PC-9 (cell line): Measurements from ENCODE around the gene CPVL.

Source experiments
- EZH2 ChIP-seq: fragments of 200-600 bp; sonication (generic); IDR thresholded peaks from 2 replicates; pipeline ENCODE4 v1.8.0; 2017; ENCODE audit warnings: antibody characterized with exemption, low read depth
- TF ChIP-seq, protein P1 (sequence below): fragments of 200-600 bp; sonication (generic); conservative IDR thresholded peaks from 2 replicates; pipeline ENCODE4 v1.6.1; 2017; ENCODE audit warnings: mixed run types, antibody characterized with exemption, mild to moderate bottlenecking, moderate library complexity

DNA sequence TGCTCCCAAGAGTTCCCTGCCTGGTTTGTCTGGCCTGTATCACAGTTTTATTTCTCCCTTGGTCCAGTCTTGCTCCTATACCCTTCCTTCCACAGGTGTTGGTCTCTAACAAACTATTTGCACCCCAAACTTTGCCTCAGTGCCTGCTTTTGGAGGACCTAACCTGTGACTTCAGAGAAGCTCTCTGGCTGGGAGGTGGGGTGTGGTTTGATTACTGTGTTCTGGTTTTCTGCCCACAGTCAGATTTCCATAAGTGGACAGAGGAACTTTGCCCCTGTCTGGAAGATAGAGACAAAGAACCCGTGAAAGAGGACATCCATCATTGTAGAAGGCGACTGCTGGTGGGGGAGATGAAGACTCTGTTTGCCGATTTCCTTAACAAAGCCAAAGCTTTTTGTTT lies 132.4 kb downstream of the CPVL start:
- TF ChIP-seq, protein P1, sequence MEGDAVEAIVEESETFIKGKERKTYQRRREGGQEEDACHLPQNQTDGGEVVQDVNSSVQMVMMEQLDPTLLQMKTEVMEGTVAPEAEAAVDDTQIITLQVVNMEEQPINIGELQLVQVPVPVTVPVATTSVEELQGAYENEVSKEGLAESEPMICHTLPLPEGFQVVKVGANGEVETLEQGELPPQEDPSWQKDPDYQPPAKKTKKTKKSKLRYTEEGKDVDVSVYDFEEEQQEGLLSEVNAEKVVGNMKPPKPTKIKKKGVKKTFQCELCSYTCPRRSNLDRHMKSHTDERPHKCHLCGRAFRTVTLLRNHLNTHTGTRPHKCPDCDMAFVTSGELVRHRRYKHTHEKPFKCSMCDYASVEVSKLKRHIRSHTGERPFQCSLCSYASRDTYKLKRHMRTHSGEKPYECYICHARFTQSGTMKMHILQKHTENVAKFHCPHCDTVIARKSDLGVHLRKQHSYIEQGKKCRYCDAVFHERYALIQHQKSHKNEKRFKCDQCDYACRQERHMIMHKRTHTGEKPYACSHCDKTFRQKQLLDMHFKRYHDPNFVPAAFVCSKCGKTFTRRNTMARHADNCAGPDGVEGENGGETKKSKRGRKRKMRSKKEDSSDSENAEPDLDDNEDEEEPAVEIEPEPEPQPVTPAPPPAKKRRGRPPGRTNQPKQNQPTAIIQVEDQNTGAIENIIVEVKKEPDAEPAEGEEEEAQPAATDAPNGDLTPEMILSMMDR, result no peak
- TF ChIP-seq EZH2, result no peak
